OCI-LY7 (cell line): ENCODE results near the gene PEX11B.

Source experiments
- EZH2phosphoT487 ChIP-seq: fragments of 200-600 bp; sonication (generic); IDR thresholded peaks from 2 replicates; pipeline ENCODE4 v1.6.1; 2018; ENCODE audit warnings: low read depth, borderline replicate concordance, mild to moderate bottlenecking, mixed run types, antibody characterized with exemption, low read length, moderate library complexity, mixed read lengths
- TF ChIP-seq, protein P1 (sequence below): fragments of 200-600 bp; sonication (generic); conservative IDR thresholded peaks from 2 replicates; pipeline ENCODE4 v1.5.1; 2014; ENCODE audit warnings: mild to moderate bottlenecking, antibody characterized with exemption, low read length, moderate library complexity, mixed read lengths

DNA sequence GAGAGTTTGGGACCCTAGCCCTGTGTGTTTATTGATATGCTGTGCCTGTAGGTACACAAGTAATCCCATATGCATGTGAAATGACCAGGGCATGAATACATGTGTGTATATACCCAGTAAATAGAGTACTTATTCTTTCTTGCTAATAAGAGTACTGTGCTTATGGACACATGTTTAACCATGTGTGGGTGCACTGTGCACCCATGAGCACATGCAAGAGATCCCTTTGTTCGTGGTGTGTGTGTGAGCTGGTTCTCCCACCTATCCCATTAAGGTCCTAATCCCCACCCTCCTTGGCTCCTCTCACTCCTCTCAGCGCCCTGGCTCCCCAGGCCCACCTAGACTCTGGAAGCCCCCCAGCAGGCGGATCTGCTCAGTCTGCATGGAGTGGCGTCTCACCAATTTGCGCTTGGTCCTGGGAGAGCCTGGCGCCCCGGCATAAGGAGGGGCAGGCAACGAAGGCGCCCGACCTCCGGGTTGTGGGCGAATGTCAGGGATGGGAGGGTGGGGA lies 41.5 kb upstream of the PEX11B start:
- TF ChIP-seq, protein P1, sequence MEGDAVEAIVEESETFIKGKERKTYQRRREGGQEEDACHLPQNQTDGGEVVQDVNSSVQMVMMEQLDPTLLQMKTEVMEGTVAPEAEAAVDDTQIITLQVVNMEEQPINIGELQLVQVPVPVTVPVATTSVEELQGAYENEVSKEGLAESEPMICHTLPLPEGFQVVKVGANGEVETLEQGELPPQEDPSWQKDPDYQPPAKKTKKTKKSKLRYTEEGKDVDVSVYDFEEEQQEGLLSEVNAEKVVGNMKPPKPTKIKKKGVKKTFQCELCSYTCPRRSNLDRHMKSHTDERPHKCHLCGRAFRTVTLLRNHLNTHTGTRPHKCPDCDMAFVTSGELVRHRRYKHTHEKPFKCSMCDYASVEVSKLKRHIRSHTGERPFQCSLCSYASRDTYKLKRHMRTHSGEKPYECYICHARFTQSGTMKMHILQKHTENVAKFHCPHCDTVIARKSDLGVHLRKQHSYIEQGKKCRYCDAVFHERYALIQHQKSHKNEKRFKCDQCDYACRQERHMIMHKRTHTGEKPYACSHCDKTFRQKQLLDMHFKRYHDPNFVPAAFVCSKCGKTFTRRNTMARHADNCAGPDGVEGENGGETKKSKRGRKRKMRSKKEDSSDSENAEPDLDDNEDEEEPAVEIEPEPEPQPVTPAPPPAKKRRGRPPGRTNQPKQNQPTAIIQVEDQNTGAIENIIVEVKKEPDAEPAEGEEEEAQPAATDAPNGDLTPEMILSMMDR, result no peak
- TF ChIP-seq EZH2phosphoT487, result no peak
